H1 (cell line): Measurements from ENCODE around the gene TLX1. TPM values are rescaled to one million over a fixed set of nuclear protein-coding genes. Genes with fewer than 3 reads are reported as not detected.

Experiments
- CTCF ChIA-PET: fragments of 300-600 bp; sonication (Branson Sonifier 250); formaldehyde crosslinking; loops from one replicate; lab custom pipeline; 2021; ENCODE audit not compliant: partially characterized antibody; lab: Charles Lee
- POLR2A ChIA-PET: fragments of 300-600 bp; sonication (Branson Sonifier 250); formaldehyde crosslinking; loops from one replicate; lab custom pipeline; 2021; ENCODE audit warnings: inconsistent platforms; ENCODE audit not compliant: partially characterized antibody; lab: Charles Lee
- DNase-seq, 2 experiments: peaks; one replicate each; pipeline versions ENCODE4 v3.0.0 to v3.0.0-alpha.2; 2010 to 2022; ENCODE audit warnings: low spot score in 2 of 2, low read depth in 1 of 2, mixed read lengths in 1 of 2
- FAIRE-seq: peaks from 2 replicates; lab custom pipeline; 2011; peaks lifted over from hg19 to GRCh38; lab: Jason Lieb, UNC
- H2AFZ ChIP-seq: 2 replicates; pipeline ENCODE4 v1.8.1; 2012; ENCODE audit warnings: low read length, inconsistent platforms
- H2AK5ac ChIP-seq: 2 replicates; pipeline ENCODE4 v1.6.1; 2013; ENCODE audit warnings: low read depth, low read length
- H2BK120ac ChIP-seq: replicated peaks from 2 replicates; pipeline ENCODE3; 2013; ENCODE audit warnings: low read depth, low read length, inconsistent platforms
- H2BK12ac ChIP-seq: 2 replicates; pipeline ENCODE4 v1.6.1; 2013; ENCODE audit warnings: low read depth, low read length
- H2BK15ac ChIP-seq: 2 replicates; pipeline ENCODE4 v1.6.1; 2013; ENCODE audit warnings: low read length
- H2BK20ac ChIP-seq: 2 replicates; pipeline ENCODE4 v1.6.1; 2013; ENCODE audit warnings: low read length
- H2BK5ac ChIP-seq: 2 replicates; pipeline ENCODE4 v1.6.1; 2013; ENCODE audit warnings: low read depth, low read length
- H3K14ac ChIP-seq: 2 replicates; pipeline ENCODE4 v1.6.1; 2013; ENCODE audit warnings: inconsistent platforms; ENCODE audit not compliant: insufficient read length
- H3K18ac ChIP-seq: 2 replicates; pipeline ENCODE4 v1.6.1; 2013; ENCODE audit warnings: low read length; ENCODE audit errors: extremely low read depth
- H3K23ac ChIP-seq: 2 replicates; pipeline ENCODE4 v1.6.1; 2013; ENCODE audit warnings: inconsistent platforms; ENCODE audit not compliant: insufficient read length
- H3K23me2 ChIP-seq: 2 replicates; pipeline ENCODE4 v1.6.1; 2013; ENCODE audit warnings: low read depth, low read length
- H3K27ac ChIP-seq: 2 replicates; pipeline ENCODE4 v1.6.1; 2011; ENCODE audit warnings: low read depth, low read length, inconsistent platforms
- H3K27me3 ChIP-seq, 4 experiments: replicated peaks in 1 of 4; 1 replicate in 1 of 4; 2 replicates in 3 of 4; pipeline versions ENCODE4 v1.6.1 to v1.8.1; 2011 to 2013; ENCODE audit warnings: low read length in 3 of 4, mild to moderate bottlenecking in 3 of 4, inconsistent platforms in 2 of 4, mixed read lengths in 2 of 4, moderate library complexity in 1 of 4; ENCODE audit not compliant: control insufficient read depth in 3 of 4, insufficient read depth in 3 of 4; ENCODE audit errors: extremely low read depth in 1 of 4
- H3K36me3 ChIP-seq, 4 experiments: 2 replicates each; pipeline versions ENCODE4 v1.6.1 to v1.8.1; 2011 to 2013; ENCODE audit warnings: mild to moderate bottlenecking in 4 of 4, low read length in 3 of 4, moderate library complexity in 2 of 4, control low read depth in 1 of 4, inconsistent platforms in 1 of 4; ENCODE audit not compliant: insufficient read depth in 4 of 4, control insufficient read depth in 2 of 4
- H3K4ac ChIP-seq: replicated peaks from 2 replicates; pipeline ENCODE3; 2013; ENCODE audit warnings: low read length, low read depth, mixed read lengths, inconsistent platforms; ENCODE audit not compliant: insufficient read length
- H3K4me1 ChIP-seq, 4 experiments: replicated peaks in 1 of 4; 1 replicate in 1 of 4; 2 replicates in 3 of 4; pipeline versions ENCODE4 v1.6.1 to v1.8.1; 2011 to 2013; ENCODE audit warnings: low read length in 3 of 4, inconsistent platforms in 2 of 4, mixed read lengths in 1 of 4; ENCODE audit not compliant: insufficient read depth in 4 of 4, control insufficient read depth in 3 of 4
- H3K4me2 ChIP-seq, 2 experiments: 2 replicates each; pipeline versions ENCODE4 v1.6.1 to v1.8.1; 2011 to 2013; ENCODE audit warnings: low read depth in 2 of 2, low read length in 2 of 2, control low read depth in 1 of 2, inconsistent platforms in 1 of 2, mild to moderate bottlenecking in 1 of 2; ENCODE audit not compliant: insufficient read depth in 1 of 2
- H3K4me3 ChIP-seq, 4 experiments: fragments of 200-600, 300-600 bp in 1 of 4; sonication (generic), shearing (Covaris generic), sonication (Bioruptor Twin) in 1 of 4; 2 replicates each; pipeline versions ENCODE4 v1.5.1 to v1.8.1; 2011 to 2016; ENCODE audit warnings: low read length in 4 of 4, low read depth in 3 of 4, control low read depth in 2 of 4, inconsistent platforms in 2 of 4, mild to moderate bottlenecking in 2 of 4, mixed read lengths in 1 of 4, moderate library complexity in 1 of 4; ENCODE audit not compliant: insufficient read depth in 2 of 4; ENCODE audit errors: extremely low read depth in 1 of 4
- H3K56ac ChIP-seq: replicated peaks from 2 replicates; pipeline ENCODE3; 2013; ENCODE audit warnings: low read depth, mild to moderate bottlenecking, mixed read lengths, low read length, inconsistent platforms; ENCODE audit not compliant: insufficient read length
- H3K79me1 ChIP-seq: 2 replicates; pipeline ENCODE4 v1.6.1; 2013; ENCODE audit warnings: low read depth, low read length, control low read depth
- H3K79me2 ChIP-seq, 2 experiments: 2 replicates each; pipeline versions ENCODE4 v1.6.1 to v1.8.1; 2012 to 2013; ENCODE audit warnings: low read length in 2 of 2, mild to moderate bottlenecking in 2 of 2, inconsistent platforms in 1 of 2; ENCODE audit not compliant: insufficient read depth in 2 of 2, control insufficient read depth in 1 of 2
- H3K9ac ChIP-seq, 4 experiments: replicated peaks in 1 of 4; 1 replicate in 1 of 4; 2 replicates in 3 of 4; pipeline versions ENCODE4 v1.6.1 to v1.8.1; 2011 to 2013; ENCODE audit warnings: low read depth in 3 of 4, low read length in 3 of 4, control low read depth in 2 of 4, mild to moderate bottlenecking in 2 of 4, moderate library complexity in 2 of 4, inconsistent platforms in 1 of 4; ENCODE audit errors: extremely low read depth in 1 of 4
- H3K9me3 ChIP-seq, 2 experiments: 2 replicates each; pipeline versions ENCODE4 v1.6.1 to v1.8.1; 2012 to 2013; ENCODE audit warnings: mild to moderate bottlenecking in 2 of 2, moderate library complexity in 2 of 2, control low read depth in 1 of 2, inconsistent platforms in 1 of 2, low read depth in 1 of 2, low read length in 1 of 2, mixed read lengths in 1 of 2; ENCODE audit not compliant: insufficient read depth in 2 of 2
- H4K20me1 ChIP-seq, 2 experiments: replicated peaks in 1 of 2; 2 replicates each; pipeline versions ENCODE3 to v1.8.1; 2011 to 2013; ENCODE audit warnings: inconsistent platforms in 2 of 2, low read length in 2 of 2, mild to moderate bottlenecking in 1 of 2; ENCODE audit not compliant: insufficient read depth in 2 of 2, control insufficient read depth in 1 of 2
- H4K5ac ChIP-seq: 2 replicates; pipeline ENCODE4 v1.6.1; 2013; ENCODE audit warnings: low read length, low read depth, mixed read lengths, inconsistent platforms; ENCODE audit not compliant: insufficient read length
- H4K8ac ChIP-seq: 2 replicates; pipeline ENCODE4 v1.8.0; 2013; ENCODE audit warnings: mild to moderate bottlenecking, moderate library complexity, low read length, inconsistent platforms; ENCODE audit not compliant: insufficient read depth; ENCODE audit errors: extremely low read depth
- H4K91ac ChIP-seq: replicated peaks from 2 replicates; pipeline ENCODE3; 2013; ENCODE audit warnings: low read length, mixed read lengths, inconsistent platforms; ENCODE audit not compliant: insufficient read length
- ASH2L ChIP-seq: fragments of 200-600, 300-600 bp; sonication (generic); IDR thresholded peaks from one replicate; pipeline ENCODE4 v1.7.1; 2017; ENCODE audit warnings: low read length
- CEBPB ChIP-seq: IDR thresholded peaks from 2 replicates; pipeline ENCODE4 v1.6.1; 2012; ENCODE audit warnings: low read depth, low read length
- CHD2 ChIP-seq: IDR thresholded peaks from 2 replicates; pipeline ENCODE4 v1.6.1; 2012; ENCODE audit warnings: low read length, improper control_type of control experiment
- FOSL1 ChIP-seq: IDR thresholded peaks from 2 replicates; pipeline ENCODE4 v1.6.1; 2011; ENCODE audit warnings: mild to moderate bottlenecking, low read depth, low read length, moderate library complexity; ENCODE audit not compliant: insufficient read depth
- POLR2AphosphoS5 ChIP-seq: IDR thresholded peaks from 2 replicates; pipeline ENCODE4 v1.6.1; 2011; ENCODE audit warnings: low read depth, low read length
- SIN3A ChIP-seq, 2 experiments: IDR thresholded peaks in 1 of 2; conservative IDR thresholded peaks in 1 of 2; 2 replicates each; pipeline ENCODE4 v1.6.1; 2011 to 2012; ENCODE audit warnings: low read length in 2 of 2, improper control_type of control experiment in 1 of 2, low read depth in 1 of 2, mild to moderate bottlenecking in 1 of 2
- SRF ChIP-seq: IDR thresholded peaks from 2 replicates; pipeline ENCODE4 v1.6.1; 2011; ENCODE audit warnings: mild to moderate bottlenecking, low read depth, low read length, moderate library complexity
- SUZ12 ChIP-seq: fragments of 200-600 bp; sonication (generic); IDR thresholded peaks from 2 replicates; pipeline ENCODE4 v1.6.1; 2012; ENCODE audit warnings: mild to moderate bottlenecking, inconsistent platforms, low read length, moderate library complexity, mixed read lengths
- YY1 ChIP-seq: IDR thresholded peaks from 2 replicates; pipeline ENCODE4 v1.6.1; 2011; ENCODE audit warnings: low read depth, mild to moderate bottlenecking, low read length
- ZNF274 ChIP-seq: IDR thresholded peaks from 2 replicates; pipeline ENCODE4 v1.7.0; 2012; ENCODE audit warnings: low read length, borderline replicate concordance; ENCODE audit errors: extremely low read depth
- whole genome bisulfite sequencing, 2 experiments: shearing (Covaris generic) in 1 of 2; methylation state at CpG; one replicate each; pipeline versions ENCODE4 v1.1.6 to v1.1.7; 2013 to 2015; ENCODE audit warnings: low lambda C conversion rate in 2 of 2, mixed read lengths in 2 of 2, inconsistent platforms in 1 of 2, low coverage in 1 of 2, missing lambda C conversion rate in 1 of 2; ENCODE audit not compliant: insufficient replicate concordance in 2 of 2, insufficient coverage in 1 of 2, insufficient read length in 1 of 2; ENCODE audit errors: extremely low coverage in 1 of 2, missing lambda C conversion rate in 1 of 2; 5-methylcytosine and 5-hydroxymethylcytosine counted together
- polyA plus RNA-seq, 7 experiments: library from polyadenylated mRNA; depleted of rRNA in 3 of 7; stranded (reverse) in 5 of 7; unstranded in 2 of 7; fragments of >200 nt in 5 of 7; fragments of 200-250 nt in 2 of 7; gene quantifications; 1 replicate in 5 of 7; 2 replicates in 1 of 7; 4 replicates in 1 of 7; pipeline versions ENCODE4 v1.2.1 to v1.2.3, GENCODE V29; 2011 to 2013; ENCODE audit warnings: missing spikeins in 2 of 7, mixed read lengths in 2 of 7
- total RNA-seq: library from RNA; stranded (reverse); fragmentation: NEBNext Ultra II Directional; extraction: Animal tissue kit (Norgen Biotek cat#: 25700); gene quantifications from 2 replicates; pipeline ENCODE4 v1.2.1, GENCODE V29; 2021
- TF ChIP-seq, protein P1 (sequence below): IDR thresholded peaks from 2 replicates; pipeline ENCODE4 v1.6.1; 2011; ENCODE audit warnings: low read length, improper control_type of control experiment
- TF ChIP-seq, protein P2 (sequence below): IDR thresholded peaks from 2 replicates; pipeline ENCODE4 v1.6.1; 2012; ENCODE audit warnings: low read length, inconsistent platforms

Gene TLX1
- total and polyA plus RNA-seq, 2 of the 8 experiments (the other 6 are each of a cell fraction or from before 2014, with no cell fraction given): not detected

DNA sequence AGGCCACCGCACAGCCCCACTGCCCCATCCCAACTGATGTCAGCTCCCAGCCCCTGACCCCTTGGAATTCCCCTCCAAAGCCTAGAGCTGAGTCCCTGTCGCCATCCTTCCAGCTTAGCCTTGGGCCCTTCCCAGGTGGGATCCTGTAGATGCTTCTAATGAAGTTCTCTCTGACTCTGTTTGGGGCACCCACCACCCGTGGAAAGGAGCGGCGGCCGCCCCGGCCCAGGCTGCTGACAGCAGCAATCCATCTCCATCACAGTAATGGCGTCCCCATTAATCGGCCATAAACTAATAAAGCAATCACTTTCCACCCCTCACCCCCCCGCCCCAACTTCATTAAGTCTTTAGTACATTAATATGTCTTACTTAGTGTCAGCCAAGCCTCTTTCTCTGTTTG, 43.7 kb upstream of the TLX1 start:
- CTCF ChIA-PET: interaction anchor here (2.9 to 59.5 kb wide), 3 partner anchors 11 to 55 kb away, joined by 15 to 2176 read pairs (median 323); partner anchors contain the start of genes KAZALD1, PDZD7 and SFXN3
- TF ChIP-seq, protein P1, sequence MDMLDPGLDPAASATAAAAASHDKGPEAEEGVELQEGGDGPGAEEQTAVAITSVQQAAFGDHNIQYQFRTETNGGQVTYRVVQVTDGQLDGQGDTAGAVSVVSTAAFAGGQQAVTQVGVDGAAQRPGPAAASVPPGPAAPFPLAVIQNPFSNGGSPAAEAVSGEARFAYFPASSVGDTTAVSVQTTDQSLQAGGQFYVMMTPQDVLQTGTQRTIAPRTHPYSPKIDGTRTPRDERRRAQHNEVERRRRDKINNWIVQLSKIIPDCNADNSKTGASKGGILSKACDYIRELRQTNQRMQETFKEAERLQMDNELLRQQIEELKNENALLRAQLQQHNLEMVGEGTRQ: no peak
- TF ChIP-seq ASH2L (no peak), CHD2 (no peak), YY1 (no peak), POLR2AphosphoS5 (no peak), SIN3A (conservative IDR thresholded peaks at IDR 0.05 in 1 of 2, IDR thresholded peaks at IDR 0.05 in 1 of 2; ENCODE audit: low read depth in 1 of 2, low read length in 2 of 2) (no peak), SRF (no peak), FOSL1 (no peak), ZNF274 (no peak), SUZ12 (no peak), CEBPB (no peak)
- TF ChIP-seq, protein P2, sequence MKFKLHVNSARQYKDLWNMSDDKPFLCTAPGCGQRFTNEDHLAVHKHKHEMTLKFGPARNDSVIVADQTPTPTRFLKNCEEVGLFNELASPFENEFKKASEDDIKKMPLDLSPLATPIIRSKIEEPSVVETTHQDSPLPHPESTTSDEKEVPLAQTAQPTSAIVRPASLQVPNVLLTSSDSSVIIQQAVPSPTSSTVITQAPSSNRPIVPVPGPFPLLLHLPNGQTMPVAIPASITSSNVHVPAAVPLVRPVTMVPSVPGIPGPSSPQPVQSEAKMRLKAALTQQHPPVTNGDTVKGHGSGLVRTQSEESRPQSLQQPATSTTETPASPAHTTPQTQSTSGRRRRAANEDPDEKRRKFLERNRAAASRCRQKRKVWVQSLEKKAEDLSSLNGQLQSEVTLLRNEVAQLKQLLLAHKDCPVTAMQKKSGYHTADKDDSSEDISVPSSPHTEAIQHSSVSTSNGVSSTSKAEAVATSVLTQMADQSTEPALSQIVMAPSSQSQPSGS: no peak

More for the DNA sequence above, 43.7 kb upstream of the TLX1 start:
- Histone ChIP-seq H2AK5ac (no peak overlapping the region), H4K8ac (no peak overlapping the region), H4K5ac (no peak overlapping the region), H2BK5ac (no peak overlapping the region), H2BK120ac (no peak overlapping the region), H3K4me2 (no peak overlapping the region), H2BK12ac (no peak overlapping the region), H3K27me3 (peaks cover 0 to 18% (median 4%) of the 10 kb centered on the region in 4 experiments; a peak in 5 of 7 replicates), H3K9me3 (no peaks in the 10 kb centered on the region), H3K56ac (no peak overlapping the region), H3K9ac (no peak overlapping the region), H3K23me2 (peaks cover 2% of the 10 kb centered on the region; the same call in 1 of the 2 replicates), H3K79me1 (no peaks in the 10 kb centered on the region), H3K18ac (no peak overlapping the region), H3K79me2 (no peaks in the 10 kb centered on the region), H2BK20ac (no peak overlapping the region), H3K27ac (no peak overlapping the region), H2AFZ (no peak overlapping the region), H3K23ac (no peak overlapping the region), H3K4me1 (no peaks in the 10 kb centered on the region), H3K4ac (no peak overlapping the region), H3K36me3 (no peaks in the 10 kb centered on the region), H3K14ac (no peak overlapping the region), H4K20me1 (peaks cover 0 to 1% of the 10 kb centered on the region in 2 experiments), H3K4me3 (no peak overlapping the region), H4K91ac (no peak overlapping the region), H2BK15ac (no peak overlapping the region)
- 89% methylated on average over 10 of the region's 10 CpGs; no CpG with 5 or more reads in 1 of the 2 experiments for WGBS, 2 experiments
- POLR2A ChIA-PET: no interaction called here
- no peak for FAIRE-seq
- no peak for DNase-seq
